ENCODE measurements around the gene ANKRD63. TPM values are rescaled to one million over a fixed set of nuclear protein-coding genes. Genes with fewer than 3 reads are reported as not detected.

Gene ANKRD63
- total RNA-seq, 1 experiment from 2014 or later: 0.46 TPM

- DNase-seq: peak; percentile 85
- Histone ChIP-seq H4K8ac (replicated peaks; ENCODE audit: insufficient read length, low read depth, low read length) (no peak overlapping the region), H3K4me2 (ENCODE audit: insufficient read depth, insufficient read length, low read length) (peak overlapping the region; percentile 30), H3K23ac (ENCODE audit: insufficient read length, low read depth, low read length) (no peak overlapping the region), H3K23me2 (ENCODE audit: insufficient read length, low read depth, low read length, poor library complexity, severe bottlenecking) (no peaks in the 10 kb centered on the region), H3K79me2 (ENCODE audit: insufficient read depth, low read length) (no peaks in the 10 kb centered on the region), H2BK120ac (ENCODE audit: low read depth, low read length, poor library complexity, severe bottlenecking) (no peak overlapping the region), H3K4me1 (ENCODE audit: insufficient read depth, low read length) (no peaks in the 10 kb centered on the region; the same call in 1 of the 2 replicates), H3K27me3 (ENCODE audit: insufficient read depth, low read length) (no peaks in the 10 kb centered on the region), H4K5ac (ENCODE audit: insufficient read length, low read depth, low read length) (no peak overlapping the region), H2AK5ac (ENCODE audit: insufficient read length, low read length) (no peak overlapping the region), H4K91ac (ENCODE audit: insufficient read length, low read depth, low read length) (no peak overlapping the region), H2BK5ac (ENCODE audit: insufficient read length, low read length) (no peak overlapping the region), H4K20me1 (ENCODE audit: control insufficient read depth, insufficient read depth, insufficient read length) (no peaks in the 10 kb centered on the region), H3K18ac (ENCODE audit: insufficient read length, low read depth, low read length) (no peak overlapping the region), H2AFZ (ENCODE audit: low read length) (no peak overlapping the region), H3K9ac (ENCODE audit: extremely low read depth, insufficient read length, low read length) (no peak overlapping the region), H2BK12ac (ENCODE audit: insufficient read length, low read depth, low read length) (no peak overlapping the region), H3K4ac (ENCODE audit: low read depth, low read length) (no peak overlapping the region), H3K9me3 (ENCODE audit: control insufficient read depth, low read depth, low read length) (no peaks in the 10 kb centered on the region), H3K79me1 (ENCODE audit: insufficient read depth, low read depth, low read length, poor library complexity, severe bottlenecking) (no peaks in the 10 kb centered on the region), H3K14ac (ENCODE audit: insufficient read depth, low read length) (peak overlapping the region; percentile 52; the same call in 1 of the 2 replicates), H2BK15ac (ENCODE audit: low read depth, low read length) (no peak overlapping the region), H2BK20ac (ENCODE audit: low read depth, low read length, poor library complexity, severe bottlenecking) (no peak overlapping the region), H3K56ac (ENCODE audit: insufficient read length, low read depth, low read length) (no peak overlapping the region), H3K27ac (ENCODE audit: insufficient read length, low read depth, low read length) (no peak overlapping the region), H3T11ph (ENCODE audit: low read length) (no peak overlapping the region)
- H3K27ac Mint-ChIP-seq: 0 out of 7 replicates have a peak overlapping the region, but pooled peaks of 1 of the 3 experiments have one; percentile 38
- no peak for TF ChIP-seq CTCF (conservative IDR thresholded peaks at IDR 0.05)
- H3K9me3 Mint-ChIP-seq: peaks cover 15% of the 10 kb centered on the region in 2 experiments
- peaks cover 23% of the 10 kb centered on the region for H3K27me3 Mint-ChIP-seq (ENCODE audit: low read depth)
- WGBS (ENCODE audit: extremely low coverage, insufficient read length, low lambda C conversion rate): no CpG with 5 or more reads among the region's 12 CpGs
- H3K36me3 Mint-ChIP-seq (ENCODE audit: insufficient read depth in 1 of 3, low read depth in 3 of 3): peaks cover 2 to 16% (median 5%) of the 10 kb centered on the region in 3 experiments; a peak in 5 of 7 replicates
- peak overlapping the region in 1 of 2 experiments; percentile 66; a peak in 2 of 5 replicates for H3K4me3 Mint-ChIP-seq
- peaks cover 17 to 23% of the 10 kb centered on the region in 2 experiments for H3K4me1 Mint-ChIP-seq
These were observed 18.8 kb upstream of the ANKRD63 start for GRCh38 chr15:40301467-40302179.
